Stimulated activated effector memory CD8-positive, alpha-beta T cell treated with anti-CD3 and anti-CD28 coated beads, Interleukin-12 subunit alpha, Interleukin-12 subunit beta, amount 100 ng/mL, for 72 hours (primary cell): ENCODE measurements around the gene SLC28A1.
A peak's percentile ranks its signal among the peaks of the same experiment; 100 is the strongest.

Experiments
- ATAC-seq: fragments of 150-1000 bp; cut with Tn5 transposase; 2 replicates; pipeline ENCODE4 v1.10.0; 2021
- DNase-seq, 2 donors: peaks; one replicate each; pipeline ENCODE4 v3.0.0; 2021 to 2022; ENCODE audit warnings: low spot score in 2 of 2
- H3K27ac Mint-ChIP-seq: one replicate; pipeline ENCODE4 v1.8.0; 2022; ENCODE audit warnings: mild to moderate bottlenecking, mixed read lengths
- H3K36me3 Mint-ChIP-seq: one replicate; pipeline ENCODE4 v1.8.0; 2022; ENCODE audit warnings: mild to moderate bottlenecking, mixed read lengths
- H3K4me1 Mint-ChIP-seq: one replicate; pipeline ENCODE4 v1.8.0; 2022; ENCODE audit warnings: mixed read lengths
- H3K4me3 Mint-ChIP-seq: one replicate; pipeline ENCODE4 v1.8.0; 2022; ENCODE audit warnings: mild to moderate bottlenecking, mixed read lengths
- H3K9me3 Mint-ChIP-seq: one replicate; pipeline ENCODE4 v1.8.0; 2022; ENCODE audit warnings: mixed read lengths

Gene SLC28A1

DNA sequence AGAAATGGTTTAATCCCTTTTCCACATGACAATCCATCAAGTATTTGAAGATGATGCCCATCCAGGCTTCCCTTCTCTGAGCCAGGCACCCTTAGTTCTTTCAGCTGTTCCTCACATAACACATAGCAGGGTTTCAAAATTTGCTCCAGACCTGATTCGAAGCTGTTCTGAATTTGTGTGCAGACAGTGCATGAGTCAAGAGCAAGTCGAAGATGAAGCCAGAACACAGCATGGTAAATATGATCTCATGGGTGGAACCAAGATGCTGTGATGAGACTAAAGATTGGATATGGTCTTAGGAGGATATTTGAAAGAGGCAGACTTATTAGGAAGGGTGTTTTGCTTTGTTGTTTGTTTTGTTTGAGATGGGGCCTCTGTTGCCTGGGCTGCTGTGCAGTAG is 64.6 kb downstream of the SLC28A1 start:
- no peak overlapping the region for H3K4me3 Mint-ChIP-seq
- ATAC-seq, result no peak
- H3K27ac Mint-ChIP-seq, result no peak overlapping the region
- H3K9me3 Mint-ChIP-seq, result no peaks in the 10 kb centered on the region
- no peaks in the 10 kb centered on the region for H3K4me1 Mint-ChIP-seq
- no peak for DNase-seq
- no peaks in the 10 kb centered on the region for H3K36me3 Mint-ChIP-seq

DNA sequence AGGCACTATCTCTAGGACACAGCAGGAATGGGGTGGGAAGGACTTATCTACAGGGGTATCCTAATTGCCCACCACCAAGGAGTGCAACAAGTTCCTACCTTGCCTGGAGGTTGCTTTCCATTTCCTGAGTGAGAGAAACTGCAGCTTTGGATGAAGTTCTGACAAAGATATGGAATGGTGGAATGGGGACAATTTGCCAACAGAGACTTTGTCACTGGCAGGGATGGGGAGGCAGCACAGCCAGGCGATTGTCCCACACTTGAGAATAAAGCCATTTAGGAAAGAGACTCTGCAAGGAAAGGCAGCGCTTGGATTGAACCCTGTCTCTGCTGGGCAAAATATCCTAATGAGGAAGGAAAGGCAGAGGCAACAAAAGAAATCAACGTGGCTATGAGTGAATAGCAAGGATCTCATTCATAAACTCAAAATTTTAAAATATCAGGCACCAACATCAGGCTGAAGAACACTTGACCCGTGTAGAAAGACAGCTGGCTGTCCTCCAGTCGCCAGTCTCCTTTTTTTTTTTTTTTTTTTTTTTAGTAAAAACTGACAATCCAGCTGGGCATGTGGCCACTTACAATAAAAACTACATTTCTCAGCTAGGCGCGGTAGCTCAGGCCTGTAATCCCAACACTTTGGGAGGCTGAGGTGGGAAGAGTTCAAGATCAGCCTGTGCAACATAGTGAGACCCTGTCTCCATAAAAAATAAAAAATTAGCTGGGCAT is 65.5 kb downstream of the SLC28A1 start:
- ATAC-seq (no peak), DNase-seq (no peak)
- Mint-ChIP-seq H3K36me3 (no peaks in the 10 kb centered on the region), H3K27ac (no peak overlapping the region), H3K4me3 (no peak overlapping the region), H3K4me1 (no peaks in the 10 kb centered on the region), H3K9me3 (no peaks in the 10 kb centered on the region)

DNA sequence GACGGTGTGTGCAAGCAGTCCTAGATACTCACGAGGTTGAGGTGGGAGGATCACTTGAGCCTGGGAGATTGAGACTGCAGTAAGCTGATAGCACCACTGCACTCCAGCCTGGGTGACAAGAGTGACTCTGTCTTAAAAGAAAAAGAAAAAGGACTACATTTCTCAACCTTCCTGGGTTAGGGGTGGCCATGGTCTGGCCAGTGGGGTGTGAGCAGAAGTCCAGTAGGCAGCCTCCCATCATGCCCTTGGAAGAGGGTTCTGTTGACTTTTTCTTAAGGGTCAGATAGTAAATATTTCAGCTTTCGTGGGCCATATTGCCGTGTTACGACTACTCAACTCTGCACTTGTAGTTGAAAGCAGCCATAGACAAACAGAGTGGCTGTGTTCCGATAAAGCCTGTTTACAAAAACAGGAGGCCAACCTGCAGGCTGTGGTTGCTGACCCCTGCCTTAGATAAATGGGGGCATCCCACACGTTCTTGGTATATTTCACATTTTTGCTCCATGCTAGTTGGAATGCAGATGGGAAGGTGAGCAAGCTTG is 66.2 kb downstream of the SLC28A1 start:
- Mint-ChIP-seq H3K36me3 (no peaks in the 10 kb centered on the region), H3K27ac (no peak overlapping the region), H3K9me3 (no peaks in the 10 kb centered on the region), H3K4me1 (peaks cover under 1% of the 10 kb centered on the region), H3K4me3 (no peak overlapping the region)
- ATAC-seq (no peak), DNase-seq (no peak)

DNA sequence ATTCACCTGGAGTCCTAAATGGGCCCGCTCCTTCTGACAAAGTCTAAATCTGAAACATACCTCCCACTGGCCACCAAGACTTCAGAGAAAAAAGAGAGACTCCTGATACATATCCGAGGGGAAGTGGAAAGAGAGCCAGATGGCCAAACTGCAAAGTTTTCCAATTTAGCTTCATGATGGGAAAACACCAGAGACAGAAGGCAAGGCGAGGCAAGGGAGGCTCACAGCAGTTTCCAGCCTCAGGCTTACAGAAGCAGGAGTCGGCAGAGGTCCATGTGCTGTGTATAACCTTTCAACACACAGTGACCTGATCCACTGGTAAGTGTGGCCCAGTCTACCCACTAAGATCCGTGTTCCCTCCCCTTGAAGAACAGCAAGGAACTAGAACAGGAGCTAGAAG is 67.3 kb downstream of the SLC28A1 start:
- no peaks in the 10 kb centered on the region for H3K9me3 Mint-ChIP-seq
- ATAC-seq, result no peak
- H3K27ac Mint-ChIP-seq, result no peak overlapping the region
- no peak overlapping the region for H3K4me3 Mint-ChIP-seq
- no peak for DNase-seq
- peaks cover 8% of the 10 kb centered on the region for H3K4me1 Mint-ChIP-seq
- no peaks in the 10 kb centered on the region for H3K36me3 Mint-ChIP-seq

DNA sequence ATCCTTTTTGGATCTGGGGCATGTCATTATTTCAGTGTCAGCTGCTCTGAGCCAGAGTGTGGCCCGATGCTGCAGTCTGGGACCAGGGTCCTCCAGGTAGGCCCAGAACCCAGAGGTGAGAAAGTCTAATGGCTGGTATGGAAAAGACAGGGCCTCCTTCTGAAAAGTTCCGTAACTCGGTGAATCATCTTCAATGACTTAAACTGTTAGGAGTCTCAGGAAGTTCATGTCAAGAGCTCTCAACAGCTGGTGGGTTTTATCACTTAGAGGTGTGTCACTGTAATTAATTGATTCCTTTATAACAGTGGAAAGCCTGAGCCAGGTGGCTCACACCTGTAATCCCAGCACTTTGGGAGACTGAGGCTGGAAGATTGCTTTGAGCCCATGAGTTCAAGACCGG is 68.7 kb downstream of the SLC28A1 start:
- peaks cover 8% of the 10 kb centered on the region for H3K4me1 Mint-ChIP-seq

DNA sequence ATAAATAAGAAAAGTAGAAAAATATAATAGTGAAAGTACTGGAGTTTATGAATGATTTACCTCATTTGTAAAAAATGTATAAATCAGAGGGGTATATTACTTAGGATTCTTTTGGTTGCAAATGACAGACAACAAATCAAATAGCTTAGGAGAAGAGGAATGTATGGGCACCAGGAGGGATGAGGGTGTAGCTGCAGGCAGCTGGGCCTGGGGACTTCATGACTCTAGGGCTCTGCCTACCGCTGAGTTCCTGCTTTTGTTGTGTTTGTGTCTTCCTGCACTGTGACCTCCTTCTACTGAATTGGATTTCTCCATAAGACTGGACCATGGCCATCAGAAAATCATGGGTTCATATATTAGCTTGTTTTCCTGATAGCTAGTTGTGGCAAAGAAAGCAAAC is 69.3 kb downstream of the SLC28A1 start:
- DNase-seq (no peak), ATAC-seq (no peak)
- Mint-ChIP-seq H3K9me3 (no peaks in the 10 kb centered on the region), H3K27ac (no peak overlapping the region), H3K36me3 (no peaks in the 10 kb centered on the region), H3K4me3 (no peak overlapping the region), H3K4me1 (peaks cover 8% of the 10 kb centered on the region)

More for the DNA sequence above, 68.7 kb downstream of the SLC28A1 start:
- Mint-ChIP-seq H3K36me3 (no peaks in the 10 kb centered on the region), H3K4me3 (no peak overlapping the region), H3K27ac (no peak overlapping the region), H3K9me3 (no peaks in the 10 kb centered on the region)
- no peak for DNase-seq
- no peak for ATAC-seq

DNA sequence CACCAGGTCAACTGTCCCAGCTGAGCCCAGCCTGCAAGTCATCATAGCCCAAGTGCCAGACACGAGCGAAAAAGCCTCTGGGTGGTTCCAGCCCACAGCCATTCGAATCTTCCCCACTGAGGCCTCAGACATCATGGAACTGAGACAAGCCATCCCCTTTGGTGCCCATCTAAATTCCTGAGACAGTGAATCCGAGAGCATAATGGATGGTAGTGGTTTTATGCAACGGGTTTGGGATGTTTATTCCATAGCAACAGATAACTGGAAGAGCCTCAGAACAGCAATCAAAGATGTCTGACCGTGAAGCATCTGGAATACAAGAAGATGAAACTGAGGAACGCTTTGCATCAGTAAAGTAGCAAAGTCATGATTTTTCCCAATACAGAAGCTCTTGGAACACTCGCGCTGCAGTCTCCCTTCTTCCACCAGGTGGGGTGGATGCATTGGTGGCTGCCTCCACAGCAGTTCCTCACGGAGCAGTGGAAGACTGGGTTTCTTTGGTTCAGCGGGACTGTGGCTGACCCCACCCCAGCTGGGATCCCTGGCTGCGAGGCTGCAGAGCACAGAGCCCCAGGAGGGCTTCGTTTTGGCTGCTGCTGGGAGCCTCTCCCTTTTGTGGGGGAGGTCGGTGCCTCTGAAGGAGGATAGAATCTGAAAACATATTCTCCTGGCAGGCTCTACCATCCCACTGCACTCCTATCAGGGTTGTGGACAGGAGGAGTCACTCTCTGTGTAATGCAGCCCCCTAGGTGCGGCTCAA is 70.8 kb downstream of the SLC28A1 start:
- H3K27ac Mint-ChIP-seq, result no peak overlapping the region
- DNase-seq (no peak), ATAC-seq (peak; percentile 64)
- H3K4me3 Mint-ChIP-seq, result no peak overlapping the region
- no peaks in the 10 kb centered on the region for H3K9me3 Mint-ChIP-seq
- H3K4me1 Mint-ChIP-seq, result peaks cover 8% of the 10 kb centered on the region
- H3K36me3 Mint-ChIP-seq, result peaks cover 4% of the 10 kb centered on the region

DNA sequence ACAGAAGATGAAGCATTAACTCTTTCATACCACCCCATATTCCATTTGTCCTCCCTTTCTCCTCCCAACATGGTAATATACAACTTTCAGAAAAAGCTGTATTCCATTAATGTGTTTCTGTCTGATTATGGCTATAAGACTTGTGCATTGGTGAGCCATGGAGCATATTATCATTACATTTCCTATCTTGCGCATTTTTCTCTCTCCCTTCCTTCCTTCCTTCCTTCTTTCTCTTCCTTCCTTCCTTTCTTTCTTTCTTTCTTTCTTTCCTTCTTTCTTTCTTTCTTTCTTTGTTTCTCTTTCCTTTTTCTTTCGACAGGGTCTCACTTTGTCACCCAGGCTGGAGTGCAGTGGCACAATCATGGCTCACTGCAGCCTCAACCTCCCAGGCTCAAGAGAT is 71.7 kb downstream of the SLC28A1 start:
- Mint-ChIP-seq H3K9me3 (no peaks in the 10 kb centered on the region), H3K4me3 (no peak overlapping the region), H3K36me3 (peaks cover 4% of the 10 kb centered on the region), H3K27ac (no peak overlapping the region), H3K4me1 (peaks cover 8% of the 10 kb centered on the region)
- no peak for ATAC-seq
- no peak for DNase-seq

DNA sequence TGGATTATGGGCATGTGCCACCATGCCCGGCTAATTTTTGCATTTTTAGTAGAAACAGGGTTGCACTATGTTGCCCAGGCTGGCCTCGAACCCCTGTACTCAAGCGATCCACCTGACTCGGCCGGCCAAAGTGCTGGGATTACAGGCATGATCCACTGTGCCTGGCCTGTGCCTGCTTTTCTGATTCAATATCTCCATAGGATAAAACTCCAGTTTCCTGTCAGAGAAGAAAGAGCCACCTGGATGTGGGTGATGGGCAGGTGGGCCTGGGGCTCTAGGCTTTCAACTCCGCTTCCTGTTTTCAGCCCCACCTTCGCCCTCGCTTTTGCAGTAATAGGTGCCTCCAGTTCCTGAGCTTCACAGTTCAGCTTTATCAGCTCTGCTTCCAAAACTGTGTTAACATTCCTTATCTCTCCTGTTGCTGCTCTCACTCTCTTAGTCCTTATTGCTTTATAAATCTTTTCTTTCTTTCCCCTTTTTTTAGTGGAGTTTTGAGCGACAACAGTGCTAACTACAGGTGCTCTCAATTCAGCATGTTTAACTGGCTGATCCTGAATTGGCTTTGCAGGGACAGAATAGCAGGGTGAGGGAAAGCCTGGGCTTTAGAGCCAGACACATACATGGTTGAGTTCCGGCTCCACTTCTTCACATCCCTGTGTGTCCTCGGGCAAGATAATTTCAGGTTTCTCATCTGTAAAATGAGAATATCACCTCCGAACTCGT is 76.1 kb downstream of the SLC28A1 start:
- H3K27ac Mint-ChIP-seq, result no peak overlapping the region
- H3K4me3 Mint-ChIP-seq, result no peak overlapping the region
- H3K36me3 Mint-ChIP-seq, result peaks cover 4% of the 10 kb centered on the region
- DNase-seq, result no peak
- H3K9me3 Mint-ChIP-seq, result no peaks in the 10 kb centered on the region
- no peak for ATAC-seq
- peaks cover 8% of the 10 kb centered on the region for H3K4me1 Mint-ChIP-seq

DNA sequence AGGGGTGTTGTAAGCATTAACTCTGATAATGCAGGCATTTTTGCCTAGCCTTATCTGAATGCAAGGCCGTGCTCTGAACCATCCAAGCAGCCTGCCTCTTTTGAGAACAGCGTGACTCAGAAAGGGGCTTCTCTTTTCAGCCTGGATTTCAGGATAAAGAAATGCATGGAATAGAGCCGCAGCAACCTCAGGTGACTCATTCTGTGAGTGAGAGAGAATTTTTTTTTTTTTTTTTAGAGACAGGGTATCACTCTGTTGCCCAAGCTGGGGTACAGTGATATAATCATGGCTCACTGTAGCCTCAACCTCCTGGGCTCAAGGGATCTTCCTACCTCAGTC is 76.6 kb downstream of the SLC28A1 start:
- peaks cover 4% of the 10 kb centered on the region for H3K36me3 Mint-ChIP-seq
- ATAC-seq, result no peak

DNA sequence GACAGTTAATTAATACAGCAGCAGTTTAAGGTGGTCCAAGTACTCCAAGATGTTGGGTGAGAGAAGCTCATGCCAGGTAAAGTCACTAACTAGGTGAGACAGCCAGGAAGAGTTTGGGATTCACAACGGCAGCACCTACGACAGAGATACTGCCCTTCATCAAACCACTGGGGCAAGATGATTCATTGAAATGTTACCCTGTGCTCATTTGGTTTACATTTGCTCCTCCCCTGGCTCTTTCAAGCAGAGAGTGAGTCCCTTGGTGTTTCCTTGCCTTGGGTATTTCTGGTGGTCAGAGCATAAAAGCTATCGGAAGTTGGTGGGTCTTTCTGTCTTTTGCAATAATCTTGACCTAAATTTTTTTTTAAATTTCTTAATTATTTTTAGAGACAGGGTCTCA is 77.2 kb downstream of the SLC28A1 start:
- ATAC-seq (no peak), DNase-seq (no peak)
- Mint-ChIP-seq H3K27ac (no peak overlapping the region), H3K9me3 (no peaks in the 10 kb centered on the region), H3K36me3 (peaks cover 4% of the 10 kb centered on the region), H3K4me1 (no peaks in the 10 kb centered on the region), H3K4me3 (no peak overlapping the region)

More for the DNA sequence above, 76.6 kb downstream of the SLC28A1 start:
- H3K9me3 Mint-ChIP-seq, result no peaks in the 10 kb centered on the region
- peaks cover 3% of the 10 kb centered on the region for H3K4me1 Mint-ChIP-seq
- H3K4me3 Mint-ChIP-seq, result no peak overlapping the region
- DNase-seq, result no peak
- no peak overlapping the region for H3K27ac Mint-ChIP-seq

DNA sequence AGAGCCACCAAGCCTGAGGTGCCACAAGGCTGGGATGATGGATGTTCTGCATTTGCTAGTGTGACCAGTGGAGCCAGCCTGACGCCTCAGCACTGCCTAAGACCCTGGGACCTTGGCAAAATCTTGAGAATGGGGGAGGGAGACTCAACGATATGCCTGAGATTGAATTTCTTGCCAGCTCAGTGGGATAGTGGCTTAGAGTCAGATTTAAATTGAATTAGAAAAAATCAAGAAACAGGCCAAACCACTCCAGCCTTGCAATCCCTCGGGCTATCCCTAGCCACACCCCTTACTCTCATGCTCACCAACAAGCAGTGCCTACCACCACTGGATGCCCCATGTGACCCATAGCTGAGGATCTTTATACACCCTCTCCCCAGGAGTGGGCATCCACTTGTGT is 78.5 kb downstream of the SLC28A1 start:
- Mint-ChIP-seq H3K27ac (no peak overlapping the region), H3K4me3 (no peak overlapping the region), H3K4me1 (no peaks in the 10 kb centered on the region), H3K9me3 (no peaks in the 10 kb centered on the region), H3K36me3 (peaks cover 4% of the 10 kb centered on the region)
- DNase-seq (no peak), ATAC-seq (no peak)

DNA sequence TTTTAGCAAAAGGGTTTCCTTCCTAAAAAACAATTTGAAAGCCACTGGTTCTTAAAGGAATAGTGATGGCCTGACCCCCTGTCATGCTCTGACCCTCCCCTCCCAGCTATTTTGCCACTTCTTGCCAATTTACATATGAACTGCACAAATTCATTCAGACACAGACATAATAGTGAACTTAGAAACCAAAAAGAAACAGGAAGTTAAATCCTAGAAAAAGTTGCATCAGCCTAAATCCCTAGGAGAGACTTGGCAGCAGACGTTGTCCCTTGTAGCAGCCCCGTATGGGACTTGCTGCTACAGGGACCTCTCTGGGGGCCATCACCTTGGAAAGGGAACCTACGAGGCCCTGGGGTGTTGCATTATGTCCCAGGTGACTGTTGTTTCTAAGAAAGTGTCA is 82.9 kb downstream of the SLC28A1 start:
- Mint-ChIP-seq H3K27ac (no peak overlapping the region), H3K36me3 (no peaks in the 10 kb centered on the region), H3K4me3 (no peak overlapping the region), H3K9me3 (no peaks in the 10 kb centered on the region), H3K4me1 (no peaks in the 10 kb centered on the region)
- DNase-seq (no peak), ATAC-seq (no peak)

DNA sequence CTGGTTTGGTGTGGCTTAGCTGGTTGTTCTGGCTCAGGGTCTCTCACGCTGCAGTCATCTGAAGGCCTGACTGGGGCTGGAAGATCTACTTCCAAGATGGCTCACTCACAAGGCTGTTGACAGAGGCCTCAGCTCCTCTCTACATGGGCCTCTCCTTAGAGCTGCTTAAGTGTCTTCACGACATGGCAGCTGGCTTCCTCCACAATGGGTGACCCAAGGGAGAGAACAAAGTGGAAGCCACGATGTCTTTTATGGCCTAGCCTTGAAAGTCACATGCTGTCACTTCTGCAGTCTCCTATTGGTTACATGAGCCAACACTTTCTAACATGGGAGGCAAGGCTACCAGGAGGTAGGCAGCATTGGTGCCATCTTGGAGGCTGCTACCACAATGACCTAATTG is 83.8 kb downstream of the SLC28A1 start:
- no peak overlapping the region for H3K27ac Mint-ChIP-seq
- DNase-seq (no peak), ATAC-seq (no peak)
- no peak overlapping the region for H3K4me3 Mint-ChIP-seq
- no peaks in the 10 kb centered on the region for H3K36me3 Mint-ChIP-seq
- no peaks in the 10 kb centered on the region for H3K4me1 Mint-ChIP-seq
- no peaks in the 10 kb centered on the region for H3K9me3 Mint-ChIP-seq

DNA sequence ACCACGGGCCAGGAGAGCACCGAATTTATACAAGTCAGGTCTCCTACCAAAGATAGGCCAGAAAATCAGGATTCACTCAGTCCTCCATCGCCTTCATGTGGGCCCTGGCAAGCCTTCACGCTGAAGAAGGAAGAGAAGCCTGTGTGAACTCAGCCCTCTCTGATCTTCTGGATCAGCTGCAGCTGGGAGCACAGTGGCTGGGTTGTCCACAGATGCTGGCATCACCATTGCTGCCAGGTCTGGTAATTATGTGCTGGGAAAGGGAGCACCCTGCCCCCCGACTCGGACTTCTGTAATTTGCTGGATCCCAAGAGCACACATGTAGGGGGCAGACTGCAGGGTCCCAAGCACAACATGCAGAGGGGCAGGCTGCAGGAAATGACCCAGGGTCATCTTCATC is 84.8 kb downstream of the SLC28A1 start:
- H3K4me1 Mint-ChIP-seq, result no peaks in the 10 kb centered on the region
- H3K27ac Mint-ChIP-seq, result no peak overlapping the region
- no peak for ATAC-seq
- no peak for DNase-seq
- no peaks in the 10 kb centered on the region for H3K36me3 Mint-ChIP-seq
- H3K9me3 Mint-ChIP-seq, result no peaks in the 10 kb centered on the region
- H3K4me3 Mint-ChIP-seq, result no peak overlapping the region

DNA sequence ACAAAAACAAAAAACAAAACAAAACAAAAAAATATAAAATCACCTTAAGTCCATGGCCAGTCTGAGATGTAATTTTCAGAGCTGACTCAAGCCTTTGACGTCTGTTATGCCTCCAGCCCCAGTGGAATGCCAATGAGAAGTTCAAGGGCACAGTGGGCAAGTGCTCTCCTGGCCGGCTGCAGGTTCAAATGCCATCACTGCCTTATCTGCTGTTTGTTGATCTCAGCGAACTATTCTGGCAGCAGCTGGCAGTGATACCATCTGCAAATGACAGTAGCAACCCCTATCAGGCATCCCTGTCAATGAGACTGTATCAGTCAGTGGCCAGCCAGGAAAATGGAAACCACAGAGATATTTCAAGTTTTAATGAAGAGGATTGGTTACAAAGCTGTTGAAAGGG is 86.4 kb downstream of the SLC28A1 start:
- ATAC-seq, result no peak
- Mint-ChIP-seq H3K4me3 (no peak overlapping the region), H3K4me1 (no peaks in the 10 kb centered on the region), H3K27ac (no peak overlapping the region), H3K9me3 (no peaks in the 10 kb centered on the region), H3K36me3 (no peaks in the 10 kb centered on the region)
- DNase-seq, result no peak
